HepG2 (cell line): ENCODE results near the gene LY6G5B. TPM values are rescaled to one million over a fixed set of nuclear protein-coding genes. Genes with fewer than 3 reads are reported as not detected.
A peak's percentile ranks its signal among the peaks of the same experiment; 100 is the strongest.

ENCODE experiments used
- ATAC-seq: fragments of 200-7000 bp; cut with Tn5 transposase; 3 replicates; pipeline ENCODE4 v1.9.1; 2020; ENCODE audit warnings: mild to moderate bottlenecking, moderate library complexity
- BruUV-seq: library from RNA; stranded (reverse); fragments of 400-500 nt; replicated peaks from 2 replicates; lab custom pipeline; 2021; lab: Mats Ljungman, UMichigan
- CTCF ChIA-PET: fragments of 300-600 bp; formaldehyde crosslinking; extraction: SDS; loops from one replicate; lab custom pipeline; 2021; ENCODE audit warnings: low total read pairs, inconsistent platforms, low intra/inter-chr PET ratio; lab: Yijun Ruan, JAX
- POLR2A ChIA-PET: fragments of 350-600 bp; sonication (Branson Sonifier 250); formaldehyde crosslinking; loops from one replicate; lab custom pipeline; 2020; ENCODE audit warnings: antibody characterized with exemption, inconsistent platforms; lab: Yijun Ruan, JAX
- DNase-seq: peaks from one replicate; pipeline ENCODE4 v3.0.0-alpha.2; 2015; ENCODE audit warnings: low spot score
- FAIRE-seq: peaks from 3 replicates; lab custom pipeline; 2011; peaks lifted over from hg19 to GRCh38; lab: Jason Lieb, UNC
- H2AFZ ChIP-seq: one replicate; pipeline ENCODE4 v1.6.1; 2011; ENCODE audit warnings: low read length, inconsistent platforms
- H3K27ac ChIP-seq: fragments of 300-600 bp; 3 replicates; pipeline ENCODE4 v1.8.0; 2011; ENCODE audit warnings: mixed run types, mild to moderate bottlenecking, mixed read lengths, low read length, inconsistent platforms; ENCODE audit not compliant: insufficient read depth; ENCODE audit errors: extremely low read length
- H3K27me3 ChIP-seq, 2 experiments: fragments of 200-600 bp in 1 of 2; 2 replicates in 1 of 2; 3 replicates in 1 of 2; pipeline versions ENCODE4 v1.6.0 to v1.8.0; 2011; ENCODE audit warnings: low read length in 2 of 2, mild to moderate bottlenecking in 2 of 2, moderate library complexity in 2 of 2, inconsistent platforms in 1 of 2; ENCODE audit not compliant: insufficient read depth in 2 of 2, control insufficient read depth in 1 of 2
- H3K36me3 ChIP-seq, 2 experiments: fragments of 200-600 bp in 1 of 2; replicated peaks in 1 of 2; 2 replicates in 1 of 2; 3 replicates in 1 of 2; pipeline versions ENCODE4 v1.5.1 to v1.8.0; 2011; ENCODE audit warnings: low read length in 2 of 2, inconsistent platforms in 1 of 2; ENCODE audit not compliant: insufficient read depth in 2 of 2, control insufficient read depth in 1 of 2
- H3K4me1 ChIP-seq: 2 replicates; pipeline ENCODE4 v1.5.1; 2012; ENCODE audit warnings: low read length, inconsistent platforms; ENCODE audit not compliant: insufficient read depth
- H3K4me2 ChIP-seq: 2 replicates; pipeline ENCODE4 v1.6.0; 2011; ENCODE audit warnings: low read depth, low read length, inconsistent platforms
- H3K4me3 ChIP-seq, 3 experiments: fragments of 200-600 bp in 1 of 3; sonication (generic), shearing (Covaris generic) in 1 of 3; replicated peaks in 1 of 3; 2 replicates each; pipeline ENCODE4 v1.5.1; 2011 to 2016; ENCODE audit warnings: low read length in 3 of 3, inconsistent platforms in 2 of 3, low read depth in 2 of 3, mild to moderate bottlenecking in 2 of 3, control low read depth in 1 of 3, mixed read lengths in 1 of 3; ENCODE audit not compliant: insufficient read depth in 1 of 3
- H3K79me2 ChIP-seq: one replicate; pipeline ENCODE4 v1.6.1; 2011; ENCODE audit warnings: low read length, inconsistent platforms; ENCODE audit not compliant: insufficient read depth
- H3K9ac ChIP-seq: 2 replicates; pipeline ENCODE4 v1.6.0; 2011; ENCODE audit warnings: mild to moderate bottlenecking, low read depth, low read length, inconsistent platforms; ENCODE audit not compliant: insufficient read depth
- H3K9me3 ChIP-seq: 2 replicates; pipeline ENCODE4 v1.5.1; 2012; ENCODE audit warnings: mild to moderate bottlenecking, low read length
- H4K20me1 ChIP-seq: 2 replicates; pipeline ENCODE4 v1.6.0; 2011; ENCODE audit warnings: inconsistent platforms, mild to moderate bottlenecking, low read length, moderate library complexity; ENCODE audit not compliant: insufficient read depth
- ARHGAP35 ChIP-seq: sonication (generic); formaldehyde crosslinking; IDR thresholded peaks from 2 replicates; pipeline ENCODE4 v1.9.0; 2022; ENCODE audit warnings: mild to moderate bottlenecking, inconsistent platforms, moderate library complexity, missing genetic modification reagents, borderline replicate concordance
- ARNT ChIP-seq: fragments of 450-650 bp; IDR thresholded peaks from 2 replicates; pipeline ENCODE4 v1.6.1; 2017
- ASH2L ChIP-seq: fragments of 300-600, 200-600 bp; sonication (generic); IDR thresholded peaks from 2 replicates; pipeline ENCODE4 v1.7.0; 2017; ENCODE audit warnings: low read depth, mild to moderate bottlenecking, moderate library complexity, mixed read lengths, low read length; ENCODE audit not compliant: insufficient read length
- ATF2 ChIP-seq: sonication (generic); formaldehyde crosslinking; IDR thresholded peaks from 2 replicates; pipeline ENCODE4 v1.4.0; 2020; ENCODE audit warnings: missing genetic modification reagents
- FOXJ3 ChIP-seq: sonication (generic); formaldehyde crosslinking; IDR thresholded peaks from 2 replicates; pipeline ENCODE4 v1.4.0; 2020; ENCODE audit warnings: missing genetic modification reagents, mild to moderate bottlenecking, borderline replicate concordance
- FOXK2 ChIP-seq: fragments of 450-650 bp; IDR thresholded peaks from 2 replicates; pipeline ENCODE4 v1.6.1; 2016
- HHEX ChIP-seq: IDR thresholded peaks from 2 replicates; pipeline ENCODE4 v1.6.1; 2016; ENCODE audit warnings: control low read depth
- HMG20B ChIP-seq: conservative IDR thresholded peaks from 2 replicates; pipeline ENCODE4 v1.6.1; 2016; ENCODE audit warnings: missing genetic modification reagents, missing compliant biosample characterization
- HOXA9 ChIP-seq: sonication (generic); formaldehyde crosslinking; IDR thresholded peaks from 2 replicates; pipeline ENCODE4 v1.8.1; 2022; ENCODE audit warnings: missing genetic modification reagents, mild to moderate bottlenecking, moderate library complexity, borderline replicate concordance
- ISX ChIP-seq: sonication (generic); formaldehyde crosslinking; conservative IDR thresholded peaks from 2 replicates; pipeline ENCODE4 v1.5.0; 2020; ENCODE audit warnings: missing genetic modification reagents
- KAT7 ChIP-seq: IDR thresholded peaks from 2 replicates; pipeline ENCODE4 v1.6.1; 2018; ENCODE audit warnings: borderline replicate concordance, missing compliant biosample characterization
- KLF9 ChIP-seq: IDR thresholded peaks from 2 replicates; pipeline ENCODE4 v1.6.1; 2016; ENCODE audit warnings: low read depth
- KMT2B ChIP-seq: IDR thresholded peaks from 2 replicates; pipeline ENCODE4 v1.6.1; 2016; ENCODE audit warnings: missing genetic modification reagents, missing compliant biosample characterization
- MTF2 ChIP-seq: sonication (generic); formaldehyde crosslinking; IDR thresholded peaks from 2 replicates; pipeline ENCODE4 v1.5.0; 2020; ENCODE audit warnings: missing genetic modification reagents, borderline replicate concordance
- NFKB2 ChIP-seq: sonication (generic); formaldehyde crosslinking; IDR thresholded peaks from 2 replicates; pipeline ENCODE4 v1.4.0; 2020; ENCODE audit warnings: missing genetic modification reagents, borderline replicate concordance
- TGIF2 ChIP-seq: IDR thresholded peaks from 2 replicates; pipeline ENCODE4 v1.6.1; 2016; ENCODE audit warnings: control low read depth, missing compliant biosample characterization
- ZC3H4 ChIP-seq: sonication (generic); formaldehyde crosslinking; IDR thresholded peaks from 2 replicates; pipeline ENCODE4 v1.4.0; 2020; ENCODE audit warnings: missing genetic modification reagents, borderline replicate concordance
- ZFP62 ChIP-seq: sonication (generic); formaldehyde crosslinking; IDR thresholded peaks from 2 replicates; pipeline ENCODE4 v1.4.0; 2020; ENCODE audit warnings: missing genetic modification reagents
- ZFP90 ChIP-seq: sonication (generic); formaldehyde crosslinking; IDR thresholded peaks from 2 replicates; pipeline ENCODE4 v1.8.0; 2022; ENCODE audit warnings: missing genetic modification reagents, mild to moderate bottlenecking, inconsistent platforms, borderline replicate concordance
- ZNF20 ChIP-seq: sonication (generic); formaldehyde crosslinking; IDR thresholded peaks from 2 replicates; pipeline ENCODE4 v1.4.0; 2020; ENCODE audit warnings: mild to moderate bottlenecking, moderate library complexity, missing genetic modification reagents
- ZNF503 ChIP-seq: sonication (generic); formaldehyde crosslinking; IDR thresholded peaks from 2 replicates; pipeline ENCODE4 v1.4.0; 2020; ENCODE audit warnings: missing genetic modification reagents
- WGBS: methylation state at CpG from one replicate; pipeline ENCODE4 v1.1.6; 2017; ENCODE audit warnings: low lambda C conversion rate; 5-methylcytosine and 5-hydroxymethylcytosine counted together
- in situ Hi-C: cut with HindIII; loops from 2 replicates; pipeline ENCODE4 v1.10.0; 2017; ENCODE audit warnings: low pct_unique_long_range_greater_than_20kb; ENCODE audit not compliant: extremely low pct_ligation_motif_present
- intact Hi-C: fragments of 100-400 bp; cut with micrococcal nuclease; formaldehyde crosslinking; loops from one replicate; pipeline ENCODE4 v1.10.0; 2022; ENCODE audit not compliant: unreplicated experiment
- polyA plus RNA-seq, 8 experiments: library from polyadenylated mRNA; depleted of rRNA in 3 of 8; stranded (reverse) in 7 of 8; unstranded in 1 of 8; fragments of >200 nt; fragmentation: Illumina TruSeq in 4 of 8; extraction: Trizol in 4 of 8; gene quantifications; 2 replicates each; pipeline versions ENCODE4 v1.2.1 to v1.2.3, GENCODE V29; 2011 to 2016; ENCODE audit warnings: low read depth in 4 of 8, missing spikeins in 1 of 8, mixed read lengths in 1 of 8; ENCODE audit not compliant: insufficient read depth in 1 of 8
- total RNA-seq, 5 experiments: library from RNA; depleted of rRNA; stranded (reverse); fragments of >200 nt; fragmentation: Illumina TruSeq; extraction: Trizol; gene quantifications; 2 replicates each; pipeline ENCODE4 v1.2.3, GENCODE V29; 2016; ENCODE audit warnings: low read depth in 1 of 5

The LY6G5B gene
- total and polyA plus RNA-seq, 2 of the 13 experiments (the other 11 are each of a cell fraction or from before 2014, with no cell fraction given): 7.8 to 15.7 TPM

- TSS peak; percentile 68 for BruUV-seq
- H3K9ac ChIP-seq: peak overlapping the region; percentile 97
- peak overlapping the region; percentile 83 to 100 (median 99) for H3K4me3 ChIP-seq
- in situ Hi-C loops: no loop called here
- H4K20me1 ChIP-seq: peaks cover 11% of the 10 kb centered on the region; the same call in 1 of the 2 replicates
- 6% methylated on average over 15 of the region's 15 CpGs for WGBS
- H3K4me1 ChIP-seq: peaks cover 22% of the 10 kb centered on the region
- H3K9me3 ChIP-seq: no peaks in the 10 kb centered on the region
- H3K4me2 ChIP-seq: peak overlapping the region; percentile 98
- intact Hi-C loops: loop anchor here (5.0 kb wide), 1 partner anchor 46 kb away; the partner anchor contains the start of genes CSNK2B and LY6G5B
- FAIRE-seq (no peak), DNase-seq (no peak), ATAC-seq (no peak)
- H3K27ac ChIP-seq: peak overlapping the region; percentile 98
- H3K27me3 ChIP-seq: no peaks in the 10 kb centered on the region; a peak in 1 of 5 replicates
- H3K36me3 ChIP-seq: peaks cover 29 to 40% of the 10 kb centered on the region in 2 experiments
- POLR2A ChIA-PET: interaction anchor here (0.5 to 4.8 kb wide), 14 partner anchors 8 to 209 kb away, joined by 3 to 78 read pairs (median 4); partner anchors contain the start of genes APOM, BAG6, C6orf47 and CSNK2B
- CTCF ChIA-PET: no interaction called here
- H3K79me2 ChIP-seq: peaks cover 37% of the 10 kb centered on the region
- H2AFZ ChIP-seq: no peak overlapping the region
- TF ChIP-seq FOXK2 (0 out of 2 replicates have a peak, but pooled peaks have one; percentile 15), HOXA9 (no peak), ZNF503 (0 out of 2 replicates have a peak, but pooled peaks have one; percentile 28), TGIF2 (CRISPR knock-in tag) (no peak), KMT2B (CRISPR knock-in tag) (peak; percentile 19; the same call in 1 of the 2 replicates), ARNT (peak; percentile 76; the same call in 1 of the 2 replicates), NFKB2 (no peak), ARHGAP35 (CRISPR knock-in tag) (0 out of 2 replicates have a peak, but pooled peaks have one; percentile 4), KAT7 (no peak; the same call in 1 of the 2 replicates), FOXJ3 (peak; percentile 39; the same call in 1 of the 2 replicates), ZNF20 (CRISPR knock-in tag) (0 out of 2 replicates have a peak, but pooled peaks have one; percentile 2), ZC3H4 (CRISPR knock-in tag) (no peak), KLF9 (CRISPR knock-in tag) (no peak), HMG20B (CRISPR knock-in tag) (no peak), ATF2 (0 out of 2 replicates have a peak, but pooled peaks have one; percentile 7), ISX (CRISPR knock-in tag) (0 out of 2 replicates have a peak, but pooled peaks have one; percentile 40), HHEX (CRISPR knock-in tag) (no peak), ZFP62 (CRISPR knock-in tag) (0 out of 2 replicates have a peak, but pooled peaks have one; percentile 28), ZFP90 (CRISPR knock-in tag) (peak; percentile 47; the same call in 1 of the 2 replicates), ASH2L (peak; percentile 7), MTF2 (CRISPR knock-in tag) (0 out of 2 replicates have a peak, but pooled peaks have one; percentile 4)
Observed at GRCh38 chr6:31621320-31621939, 48.3 kb upstream of the LY6G5B start.
